Neural crest cell (in vitro differentiated cells): Measurements from ENCODE around the gene TMEM207. TPM values are rescaled to one million over a fixed set of nuclear protein-coding genes. Genes with fewer than 3 reads are reported as not detected.

Source experiments
- DNase-seq: peaks from one replicate; pipeline ENCODE4 v3.0.0; 2021; ENCODE audit warnings: low read depth, mixed read lengths, low spot score
- H3K27ac Mint-ChIP-seq: one replicate; pipeline ENCODE4 v1.8.0; 2021; ENCODE audit warnings: mild to moderate bottlenecking, mixed read lengths; ENCODE audit not compliant: unreplicated experiment
- H3K27me3 Mint-ChIP-seq: 2 replicates; pipeline ENCODE4 v1.8.0; 2021; ENCODE audit warnings: low read depth, mild to moderate bottlenecking, mixed read lengths
- H3K36me3 Mint-ChIP-seq: 2 replicates; pipeline ENCODE4 v1.8.0; 2021; ENCODE audit warnings: low read depth, mild to moderate bottlenecking, mixed read lengths
- H3K4me1 Mint-ChIP-seq: 2 replicates; pipeline ENCODE4 v1.8.0; 2021; ENCODE audit warnings: mixed read lengths
- H3K4me3 Mint-ChIP-seq: one replicate; pipeline ENCODE4 v1.8.0; 2021; ENCODE audit warnings: mild to moderate bottlenecking, mixed read lengths
- H3K9me3 Mint-ChIP-seq: 2 replicates; pipeline ENCODE4 v1.8.0; 2021; ENCODE audit warnings: mixed read lengths
- total RNA-seq: library from RNA; stranded (reverse); gene quantifications from 2 replicates; pipeline ENCODE4 v1.2.1, GENCODE V29; 2021
- TF ChIP-seq, protein P1 (sequence below): fragments of 200-600 bp; sonication (generic); conservative IDR thresholded peaks from 2 replicates; pipeline ENCODE4 v1.5.0; 2021; ENCODE audit warnings: antibody characterized with exemption, mild to moderate bottlenecking

TMEM207 gene
- total RNA-seq, 1 donor from 2014 or later: not detected

DNA sequence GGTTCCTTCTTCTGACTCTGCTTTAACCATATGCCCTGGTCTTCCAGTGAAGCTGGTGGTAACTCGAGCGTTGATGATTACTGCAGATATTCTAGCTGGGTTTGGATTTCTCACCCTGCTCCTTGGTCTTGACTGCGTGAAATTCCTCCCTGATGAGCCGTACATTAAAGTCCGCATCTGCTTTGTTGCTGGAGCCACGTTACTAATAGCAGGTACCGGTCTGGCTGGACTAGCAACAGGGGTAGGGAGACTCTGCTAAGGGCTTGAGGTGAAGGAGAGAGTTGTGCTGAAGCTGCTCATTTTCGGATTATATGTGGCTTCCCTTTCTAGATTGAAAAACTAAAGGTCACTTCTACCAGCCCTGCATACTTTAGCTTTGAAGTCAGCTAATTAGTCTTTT lies 45.0 kb downstream of the TMEM207 start:
- Mint-ChIP-seq H3K27me3 (no peaks in the 10 kb centered on the region), H3K36me3 (no peaks in the 10 kb centered on the region), H3K27ac (no peak overlapping the region), H3K4me3 (no peak overlapping the region), H3K9me3 (no peaks in the 10 kb centered on the region), H3K4me1 (no peaks in the 10 kb centered on the region)
- TF ChIP-seq, protein P1, sequence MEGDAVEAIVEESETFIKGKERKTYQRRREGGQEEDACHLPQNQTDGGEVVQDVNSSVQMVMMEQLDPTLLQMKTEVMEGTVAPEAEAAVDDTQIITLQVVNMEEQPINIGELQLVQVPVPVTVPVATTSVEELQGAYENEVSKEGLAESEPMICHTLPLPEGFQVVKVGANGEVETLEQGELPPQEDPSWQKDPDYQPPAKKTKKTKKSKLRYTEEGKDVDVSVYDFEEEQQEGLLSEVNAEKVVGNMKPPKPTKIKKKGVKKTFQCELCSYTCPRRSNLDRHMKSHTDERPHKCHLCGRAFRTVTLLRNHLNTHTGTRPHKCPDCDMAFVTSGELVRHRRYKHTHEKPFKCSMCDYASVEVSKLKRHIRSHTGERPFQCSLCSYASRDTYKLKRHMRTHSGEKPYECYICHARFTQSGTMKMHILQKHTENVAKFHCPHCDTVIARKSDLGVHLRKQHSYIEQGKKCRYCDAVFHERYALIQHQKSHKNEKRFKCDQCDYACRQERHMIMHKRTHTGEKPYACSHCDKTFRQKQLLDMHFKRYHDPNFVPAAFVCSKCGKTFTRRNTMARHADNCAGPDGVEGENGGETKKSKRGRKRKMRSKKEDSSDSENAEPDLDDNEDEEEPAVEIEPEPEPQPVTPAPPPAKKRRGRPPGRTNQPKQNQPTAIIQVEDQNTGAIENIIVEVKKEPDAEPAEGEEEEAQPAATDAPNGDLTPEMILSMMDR: no peak
- DNase-seq: no peak

DNA sequence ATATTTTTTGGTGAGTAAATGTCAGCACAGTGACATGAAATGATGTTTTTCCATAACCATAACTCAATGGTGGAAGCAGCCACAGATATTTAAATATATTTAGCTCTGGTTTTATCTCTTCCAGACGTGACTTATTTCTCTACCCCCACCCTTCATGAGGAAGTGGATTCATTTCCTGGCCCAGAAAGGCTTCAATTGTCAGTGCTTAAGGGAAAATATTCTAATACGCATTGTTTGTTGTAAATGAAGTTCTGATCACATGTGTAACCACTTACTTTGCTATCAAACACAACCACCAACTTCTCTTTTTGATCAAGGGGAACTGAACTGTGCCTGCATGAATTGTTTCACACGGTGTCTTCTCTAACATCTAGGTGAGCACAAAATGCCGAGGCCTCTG lies 47.7 kb downstream of the TMEM207 start:
- H3K9me3 Mint-ChIP-seq: no peaks in the 10 kb centered on the region
- no peak overlapping the region for H3K4me3 Mint-ChIP-seq
- H3K36me3 Mint-ChIP-seq: no peaks in the 10 kb centered on the region
- no peaks in the 10 kb centered on the region for H3K4me1 Mint-ChIP-seq
- TF ChIP-seq, protein P1: no peak
- DNase-seq: no peak
- no peak overlapping the region for H3K27ac Mint-ChIP-seq
- H3K27me3 Mint-ChIP-seq: no peaks in the 10 kb centered on the region

DNA sequence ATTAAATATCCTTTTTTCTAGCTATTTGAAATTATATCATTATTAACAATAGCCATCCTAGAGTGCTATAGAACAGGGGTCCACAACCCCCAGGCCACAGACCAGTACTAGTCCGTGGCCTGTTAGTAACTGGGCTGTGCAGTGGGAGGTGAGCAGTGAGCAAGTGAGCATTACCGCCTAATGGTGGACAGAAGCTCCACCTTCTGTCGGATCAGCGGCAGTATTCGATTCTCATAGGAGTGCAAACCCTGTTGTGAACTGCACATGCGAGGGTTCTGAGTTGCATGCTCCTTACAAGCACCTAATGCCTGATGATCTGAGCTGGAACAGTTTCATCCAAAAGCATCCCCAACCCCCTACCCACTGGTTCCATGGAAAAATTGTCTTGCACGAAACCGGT lies 50.0 kb downstream of the TMEM207 start:
- Mint-ChIP-seq H3K9me3 (no peaks in the 10 kb centered on the region), H3K4me1 (no peaks in the 10 kb centered on the region), H3K27ac (no peak overlapping the region), H3K36me3 (no peaks in the 10 kb centered on the region), H3K4me3 (no peak overlapping the region), H3K27me3 (no peaks in the 10 kb centered on the region)
- no peak for DNase-seq
- TF ChIP-seq, protein P1: no peak

DNA sequence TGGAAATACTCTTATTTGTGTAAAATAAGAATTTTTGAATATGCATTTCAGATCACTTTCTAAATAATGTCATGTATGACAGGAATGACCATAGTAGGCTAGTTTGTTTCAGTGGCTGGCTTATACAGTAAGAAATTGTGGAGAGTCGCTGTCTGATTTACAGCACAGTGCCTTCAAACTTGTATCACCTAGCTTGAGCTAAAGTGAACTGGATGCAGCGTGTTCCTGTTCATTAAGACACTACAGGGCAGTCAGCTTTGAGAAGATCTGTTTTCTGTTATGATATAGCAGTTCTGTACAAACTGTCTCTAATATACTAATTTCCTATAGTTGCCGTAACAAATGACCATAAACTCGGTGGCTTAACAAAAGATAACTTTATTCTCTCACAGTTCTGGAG lies 51.8 kb downstream of the TMEM207 start:
- Mint-ChIP-seq H3K4me1 (no peaks in the 10 kb centered on the region), H3K36me3 (no peaks in the 10 kb centered on the region), H3K27me3 (no peaks in the 10 kb centered on the region), H3K27ac (no peak overlapping the region), H3K4me3 (no peak overlapping the region), H3K9me3 (no peaks in the 10 kb centered on the region)
- TF ChIP-seq, protein P1: no peak
- no peak for DNase-seq

DNA sequence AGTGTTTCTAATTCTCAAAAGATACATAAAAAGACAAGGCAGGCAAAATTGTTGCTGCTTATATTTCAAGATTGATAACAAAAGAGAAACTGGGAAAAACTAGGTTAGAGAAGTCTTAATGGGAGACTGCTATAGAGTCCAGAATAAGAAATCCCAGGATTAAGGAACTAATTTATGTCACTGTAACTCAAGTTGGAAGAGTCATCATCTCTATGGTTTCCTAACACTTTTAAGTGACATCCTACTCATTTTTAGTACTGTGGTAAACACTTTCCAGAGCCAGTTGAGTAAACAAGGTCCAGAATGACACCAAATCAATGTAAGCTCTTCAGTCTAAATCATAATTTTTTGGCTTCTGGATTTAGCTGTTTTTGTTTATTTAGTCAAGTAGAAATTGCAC lies 53.7 kb downstream of the TMEM207 start:
- H3K4me3 Mint-ChIP-seq: no peak overlapping the region
- no peaks in the 10 kb centered on the region for H3K36me3 Mint-ChIP-seq
- TF ChIP-seq, protein P1: no peak
- H3K4me1 Mint-ChIP-seq: no peaks in the 10 kb centered on the region
- H3K27ac Mint-ChIP-seq: no peak overlapping the region
- DNase-seq: no peak
- no peaks in the 10 kb centered on the region for H3K27me3 Mint-ChIP-seq
- no peaks in the 10 kb centered on the region for H3K9me3 Mint-ChIP-seq

DNA sequence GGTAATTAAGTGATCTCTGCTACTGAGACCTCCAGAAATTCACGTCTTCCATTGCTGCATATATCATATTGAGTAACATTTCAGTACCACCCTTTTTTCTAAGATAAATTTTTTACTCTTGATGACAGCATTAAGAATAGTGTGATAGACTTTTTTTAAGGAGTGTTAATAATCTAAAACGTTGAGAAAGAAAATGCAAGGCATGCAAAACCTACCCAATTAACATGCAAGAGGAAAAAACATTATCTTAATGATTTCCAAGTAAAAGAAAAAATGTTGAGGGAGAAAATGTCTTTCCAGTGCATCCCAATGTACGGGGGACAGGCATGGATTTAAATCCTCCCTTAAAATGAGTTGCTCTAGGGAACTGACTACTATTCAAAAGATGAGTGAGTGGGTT lies 61.0 kb downstream of the TMEM207 start:
- no peak overlapping the region for H3K27ac Mint-ChIP-seq
- H3K9me3 Mint-ChIP-seq: no peaks in the 10 kb centered on the region
- H3K4me1 Mint-ChIP-seq: no peaks in the 10 kb centered on the region
- DNase-seq: no peak
- H3K36me3 Mint-ChIP-seq: no peaks in the 10 kb centered on the region
- H3K27me3 Mint-ChIP-seq: no peaks in the 10 kb centered on the region
- TF ChIP-seq, protein P1: no peak
- no peak overlapping the region for H3K4me3 Mint-ChIP-seq
